ENCODE results near the gene TLX1. TPM values are rescaled to one million over a fixed set of nuclear protein-coding genes. Genes with fewer than 3 reads are reported as not detected.
A peak's percentile ranks its signal among the peaks of the same experiment; 100 is the strongest.
"Not testable (repeated sequence)": the region's sequence is repeated elsewhere in the genome, so short reads cannot be mapped to it uniquely, and the experiment has no call there.

TLX1 gene
- total RNA-seq, 1 donor from 2014 or later, result not detected

GRCh38 chr10:101152316-101152715 lies 21.2 kb downstream of the TLX1 start:
- ATAC-seq, result no peak

GRCh38 chr10:101154506-101154905 lies 23.4 kb downstream of the TLX1 start:
- not testable (repeated sequence) for ATAC-seq

- no peak for ATAC-seq
These were observed 24.8 kb downstream of the TLX1 start for GRCh38 chr10:101155896-101156295.

- ATAC-seq, result no peak
These were observed 26.8 kb downstream of the TLX1 start for GRCh38 chr10:101157756-101158458.

- ATAC-seq, result no peak
These were observed 27.5 kb downstream of the TLX1 start for GRCh38 chr10:101158459-101159058.

GRCh38 chr10:101161494-101162299 lies 30.6 kb downstream of the TLX1 start:
- peak; percentile 90 for ATAC-seq

GRCh38 chr10:101162677-101163076 lies 31.6 kb downstream of the TLX1 start:
- ATAC-seq, result no peak

GRCh38 chr10:101164020-101164419 lies 32.9 kb downstream of the TLX1 start:
- ATAC-seq, result no peak

- ATAC-seq, result no peak
These were observed 34.6 kb downstream of the TLX1 start for GRCh38 chr10:101165736-101166135.

GRCh38 chr10:101166430-101166829 lies 35.3 kb downstream of the TLX1 start:
- ATAC-seq, result no peak

- ATAC-seq, result no peak
These were observed 41.6 kb downstream of the TLX1 start for GRCh38 chr10:101172741-101173140.

- no peak for ATAC-seq
These were observed 43.2 kb downstream of the TLX1 start for GRCh38 chr10:101174319-101174718.

GRCh38 chr10:101176577-101176976 lies 45.5 kb downstream of the TLX1 start:
- ATAC-seq, result no peak

- no peak for ATAC-seq
These were observed 51.8 kb downstream of the TLX1 start for GRCh38 chr10:101182936-101183335.

GRCh38 chr10:101183458-101184183 lies 52.5 kb downstream of the TLX1 start:
- ATAC-seq, result no peak

Other genes with a start within 250 kb of the TLX1 start
- 11.5 TPM for gene SLF2, start 218.3 kb upstream of the TLX1 start, total RNA-seq
- gene SEMA4G, start 161.8 kb upstream of the TLX1 start, total RNA-seq, result 0.96 TPM
- 72.7 TPM for gene MRPL43, start 143.8 kb upstream of the TLX1 start, total RNA-seq
- 5.7 TPM for gene TWNK, start 143.8 kb upstream of the TLX1 start, total RNA-seq
- 23.0 TPM for gene LZTS2, start 131.5 kb upstream of the TLX1 start, total RNA-seq
- gene PDZD7, start 100.2 kb upstream of the TLX1 start, total RNA-seq, result 0.04 TPM
- 4.9 TPM for gene SFXN3, start 100.1 kb upstream of the TLX1 start, total RNA-seq
- gene KAZALD1, start 69.3 kb upstream of the TLX1 start, total RNA-seq, result 4.1 TPM
- gene LBX1, start 98.2 kb downstream of the TLX1 start, total RNA-seq, result not detected
- gene BTRC, start 222.9 kb downstream of the TLX1 start, total RNA-seq, result 19.0 TPM

Data from esophagus mucosa (tissue), 1 donor.